Astrocyte of the spinal cord (primary cell): Measurements from ENCODE around the gene CTCF.
A peak's percentile ranks its signal among the peaks of the same experiment; 100 is the strongest.
"Not testable (repeated sequence)": the region's sequence is repeated elsewhere in the genome, so short reads cannot be mapped to it uniquely, and the experiment has no call there.

Experiments used
- DNase-seq: peaks from one replicate; pipeline ENCODE4 v3.0.0; 2011; ENCODE audit warnings: low read depth, low spot score
- H3K4me3 ChIP-seq: 2 replicates; pipeline ENCODE4 v1.5.1; 2011; ENCODE audit warnings: low read depth, mild to moderate bottlenecking, low read length, moderate library complexity
- CTCF ChIP-seq: IDR thresholded peaks from 2 replicates; pipeline ENCODE4 v1.5.1; 2012; ENCODE audit warnings: low read depth, mild to moderate bottlenecking, low read length, inconsistent platforms
- in situ Hi-C: cut with HindIII; loops from 2 replicates; pipeline ENCODE4 v1.10.0; 2017; ENCODE audit warnings: low sequenced_read_pairs

Gene CTCF, protein sequence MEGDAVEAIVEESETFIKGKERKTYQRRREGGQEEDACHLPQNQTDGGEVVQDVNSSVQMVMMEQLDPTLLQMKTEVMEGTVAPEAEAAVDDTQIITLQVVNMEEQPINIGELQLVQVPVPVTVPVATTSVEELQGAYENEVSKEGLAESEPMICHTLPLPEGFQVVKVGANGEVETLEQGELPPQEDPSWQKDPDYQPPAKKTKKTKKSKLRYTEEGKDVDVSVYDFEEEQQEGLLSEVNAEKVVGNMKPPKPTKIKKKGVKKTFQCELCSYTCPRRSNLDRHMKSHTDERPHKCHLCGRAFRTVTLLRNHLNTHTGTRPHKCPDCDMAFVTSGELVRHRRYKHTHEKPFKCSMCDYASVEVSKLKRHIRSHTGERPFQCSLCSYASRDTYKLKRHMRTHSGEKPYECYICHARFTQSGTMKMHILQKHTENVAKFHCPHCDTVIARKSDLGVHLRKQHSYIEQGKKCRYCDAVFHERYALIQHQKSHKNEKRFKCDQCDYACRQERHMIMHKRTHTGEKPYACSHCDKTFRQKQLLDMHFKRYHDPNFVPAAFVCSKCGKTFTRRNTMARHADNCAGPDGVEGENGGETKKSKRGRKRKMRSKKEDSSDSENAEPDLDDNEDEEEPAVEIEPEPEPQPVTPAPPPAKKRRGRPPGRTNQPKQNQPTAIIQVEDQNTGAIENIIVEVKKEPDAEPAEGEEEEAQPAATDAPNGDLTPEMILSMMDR

DNA sequence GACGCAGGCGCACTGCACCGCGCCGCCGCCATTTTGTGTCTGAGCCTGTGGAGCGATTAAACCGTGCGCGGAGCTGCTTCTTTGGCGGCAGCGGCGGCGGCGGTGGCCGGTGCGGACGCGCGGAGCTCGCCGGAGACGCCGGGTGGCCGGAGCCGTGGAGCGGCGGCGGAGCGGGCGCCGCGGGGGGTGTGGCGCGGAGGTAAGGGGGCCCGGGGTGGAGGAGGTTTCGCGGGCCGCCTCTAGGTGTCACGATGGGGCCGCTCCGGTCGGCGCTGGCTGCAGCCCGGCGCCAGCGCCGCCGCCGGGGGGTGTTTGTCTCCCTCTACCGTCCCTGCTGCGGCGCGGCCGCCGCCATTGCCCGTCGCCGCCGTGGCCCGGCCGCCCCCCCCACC is at the start of gene CTCF:
CTCF (plus strand) TSS at position 1 of the 392 bp plus-strand sequence. CDS start 48,307 bp downstream, outside the sequence.
- peak within 1 kb of the TSS; percentile 58 for H3K4me3 ChIP-seq
- DNase-seq: peak; percentile 83
- peak; percentile 56 for TF ChIP-seq CTCF
- in situ Hi-C loops: no loop called here

DNA sequence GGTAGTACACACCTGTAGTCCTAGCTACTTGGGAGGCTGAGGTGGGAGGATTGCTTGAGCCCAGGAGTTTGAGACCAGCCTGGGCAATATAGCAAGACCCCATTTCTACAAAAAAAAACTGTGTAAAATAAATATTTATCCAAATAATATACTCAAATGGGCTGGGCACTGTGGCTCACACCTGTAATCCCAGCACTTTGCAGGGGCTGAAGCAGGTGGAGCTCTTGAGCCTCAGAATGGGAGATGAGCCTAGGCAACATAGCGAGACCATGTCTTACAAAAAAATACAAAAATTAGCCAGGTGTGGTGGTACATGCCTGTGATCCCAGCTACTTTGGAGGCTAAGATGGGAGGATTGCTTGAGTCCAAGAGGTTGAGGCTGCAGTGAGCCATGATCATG is 48.4 kb upstream of the CTCF start:
- H3K4me3 ChIP-seq, DNase-seq, in situ Hi-C loops: not testable (repeated sequence)

DNA sequence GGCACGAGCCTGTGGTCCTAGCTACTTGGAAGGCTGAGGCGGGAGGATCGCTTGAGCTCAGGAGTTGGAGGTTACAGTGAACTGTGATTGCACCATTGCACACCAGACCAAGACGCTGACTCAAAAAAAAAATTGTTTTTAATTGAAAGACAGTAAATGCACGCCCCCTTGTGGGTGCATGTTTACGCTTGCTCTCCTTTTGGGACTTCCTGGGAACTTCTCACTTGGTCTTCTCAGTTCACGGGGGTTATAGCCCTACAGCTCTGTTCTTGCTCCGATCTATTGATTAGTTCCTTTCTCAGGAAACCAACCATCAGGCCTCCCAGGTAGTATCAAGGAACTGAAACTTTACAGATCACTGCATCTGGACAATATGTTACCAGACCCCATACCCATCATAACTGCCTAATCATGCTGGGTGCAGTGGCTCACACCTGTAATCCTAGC is 47.9 kb upstream of the CTCF start:
- DNase-seq: peak; percentile 80
- no peak overlapping the region for H3K4me3 ChIP-seq
- in situ Hi-C loops: no loop called here
- peak; percentile 73 for TF ChIP-seq CTCF

DNA sequence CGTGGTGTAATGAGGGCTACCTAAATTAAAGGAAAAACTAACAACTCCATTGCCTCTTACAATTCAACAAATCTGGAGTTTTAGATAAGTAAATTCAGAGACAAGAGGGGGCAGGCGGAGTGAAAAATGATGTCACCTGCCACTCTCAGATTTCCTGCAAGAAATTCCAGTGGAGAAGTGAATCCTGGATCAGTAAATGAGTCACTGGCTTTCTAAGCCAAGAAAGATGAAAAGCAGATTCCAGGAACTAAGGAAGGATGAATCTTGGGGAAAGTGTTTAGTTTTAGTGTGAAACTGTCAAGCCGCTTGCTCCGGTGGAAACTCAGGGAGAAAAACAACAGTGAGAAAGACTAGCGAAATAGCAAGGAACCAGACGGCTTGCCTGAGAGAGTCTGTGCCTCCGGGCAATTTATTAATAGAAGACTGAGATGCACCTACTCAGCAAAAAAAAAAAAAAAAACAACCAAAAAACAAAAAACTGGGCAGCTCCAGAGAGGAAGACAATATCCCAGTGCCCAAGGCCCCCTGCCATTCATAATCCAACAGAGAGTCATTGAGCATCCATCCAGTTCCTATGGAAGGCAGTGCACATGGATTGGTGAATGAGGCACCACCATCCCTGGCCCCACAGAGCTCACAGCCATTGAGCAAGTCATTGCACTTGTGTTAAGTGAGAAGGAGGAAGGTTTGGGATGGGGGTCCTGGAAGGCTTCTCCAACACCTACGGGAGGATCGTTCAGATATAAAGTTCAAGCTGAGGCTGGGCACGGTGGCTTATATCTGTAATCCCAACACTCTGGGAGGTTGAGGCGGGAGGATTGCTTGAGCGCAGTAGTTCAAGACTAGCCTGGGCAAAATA is 45.8 kb upstream of the CTCF start:
- DNase-seq: peak; percentile 61

DNA sequence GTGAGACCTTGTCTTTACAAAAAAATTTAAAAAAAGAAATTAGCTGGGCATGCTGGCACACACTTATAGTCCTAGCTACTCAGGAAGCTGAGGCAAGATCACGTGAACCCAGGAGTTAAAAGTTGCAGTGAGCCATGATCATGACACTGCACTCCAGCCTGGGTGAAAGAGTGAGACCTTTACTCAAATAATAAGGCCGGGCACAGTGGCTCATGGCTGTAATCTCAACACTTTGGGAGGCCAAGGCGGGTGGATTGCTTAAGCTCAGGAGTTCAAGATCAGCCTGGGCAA is 45.2 kb upstream of the CTCF start:
- H3K4me3 ChIP-seq: no peak overlapping the region
- in situ Hi-C loops: no loop called here
- TF ChIP-seq CTCF: no peak
- DNase-seq: no peak

More for the DNA sequence above, 45.8 kb upstream of the CTCF start:
- no peak for TF ChIP-seq CTCF
- in situ Hi-C loops: no loop called here
- no peak overlapping the region for H3K4me3 ChIP-seq

DNA sequence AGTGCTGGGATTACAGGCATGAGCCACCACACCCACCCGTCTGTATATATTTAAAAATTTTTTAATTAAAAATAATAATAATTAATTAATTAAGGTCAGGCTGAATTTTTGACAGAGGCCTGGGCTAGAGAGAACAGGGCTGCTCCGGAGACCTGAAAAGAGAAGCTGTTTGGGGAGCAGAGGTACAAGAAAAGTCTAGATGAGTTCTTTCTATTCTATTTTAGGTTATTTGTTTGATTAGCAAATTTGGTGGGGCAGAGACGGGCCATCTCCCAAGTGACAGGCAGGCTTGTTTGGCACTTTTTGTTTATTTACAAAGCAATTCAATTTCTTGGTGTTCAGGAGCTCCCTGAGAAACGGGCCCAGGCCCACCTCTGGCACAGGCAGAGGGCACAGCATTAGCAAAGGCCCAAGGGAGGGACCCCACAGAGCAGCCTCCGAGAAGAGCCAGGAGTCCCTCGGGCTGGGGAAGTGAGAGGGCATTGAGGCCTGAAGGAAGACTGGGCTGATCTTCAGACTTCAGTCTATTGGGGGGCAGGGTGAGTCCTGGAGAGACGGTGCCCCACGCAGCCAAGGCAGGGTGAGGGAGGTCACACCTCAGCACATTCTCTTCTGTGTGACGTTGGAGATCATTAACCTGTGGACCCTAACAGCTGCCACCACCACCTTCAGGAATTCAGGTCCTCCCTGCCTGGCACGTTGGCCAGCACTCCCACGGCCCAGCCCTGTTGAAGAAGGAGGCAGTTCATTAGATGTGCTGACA is 44.5 kb upstream of the CTCF start:
- no peak overlapping the region for H3K4me3 ChIP-seq
- no peak for TF ChIP-seq CTCF
- in situ Hi-C loops: no loop called here
- DNase-seq: no peak
